MM.1S (cell line): ENCODE data around the gene HSD17B4.

ENCODE experiments used
- DNase-seq: peaks from one replicate; pipeline ENCODE4 v3.0.0-alpha.2; 2015
- H2AFZ ChIP-seq: fragments of 300-600 bp; sonication (generic); 2 replicates; pipeline ENCODE4 v1.6.0; 2016; ENCODE audit warnings: antibody characterized with exemption, low read length
- H3F3A ChIP-seq: fragments of 300-600 bp; sonication (generic); 2 replicates; pipeline ENCODE4 v1.6.1; 2016; ENCODE audit warnings: mild to moderate bottlenecking, antibody characterized with exemption, low read length, moderate library complexity, mixed read lengths; ENCODE audit not compliant: insufficient read depth
- H3K27ac ChIP-seq: fragments of 300-600 bp; sonication (generic); 2 replicates; pipeline ENCODE4 v1.5.1; 2016; ENCODE audit warnings: mild to moderate bottlenecking, low read length
- H3K27me3 ChIP-seq: fragments of 300-600 bp; sonication (generic); replicated peaks from 2 replicates; pipeline ENCODE4 v1.6.0; 2016; ENCODE audit warnings: low read length; ENCODE audit not compliant: insufficient read depth
- H3K36me3 ChIP-seq: fragments of 300-600 bp; sonication (generic); replicated peaks from 2 replicates; pipeline ENCODE4 v1.6.1; 2016; ENCODE audit warnings: mild to moderate bottlenecking, low read length, mixed read lengths; ENCODE audit not compliant: insufficient read depth
- H3K4me1 ChIP-seq: fragments of 300-600 bp; sonication (generic); 2 replicates; pipeline ENCODE4 v1.6.1; 2016; ENCODE audit warnings: low read length, mixed read lengths
- H3K4me2 ChIP-seq: fragments of 300-600 bp; sonication (generic); 2 replicates; pipeline ENCODE4 v1.6.0; 2016; ENCODE audit warnings: low read depth, low read length
- H3K4me3 ChIP-seq: fragments of 300-600 bp; sonication (generic); 2 replicates; pipeline ENCODE4 v1.5.1; 2016; ENCODE audit warnings: low read length, mixed read lengths
- H3K79me2 ChIP-seq: fragments of 300-600 bp; sonication (generic); 2 replicates; pipeline ENCODE4 v1.6.1; 2016; ENCODE audit warnings: mixed run types, low read length, mixed read lengths
- H3K9ac ChIP-seq: fragments of 300-600 bp; sonication (generic); 2 replicates; pipeline ENCODE4 v1.6.1; 2016; ENCODE audit warnings: low read length, mixed read lengths
- H3K9me2 ChIP-seq: fragments of 300-600 bp; sonication (generic); replicated peaks from 2 replicates; pipeline ENCODE4 v1.6.1; 2016; ENCODE audit warnings: mild to moderate bottlenecking, low read length, mixed read lengths; ENCODE audit not compliant: insufficient read depth
- H3K9me3 ChIP-seq: fragments of 300-600 bp; sonication (generic); replicated peaks from 2 replicates; pipeline ENCODE4 v1.6.1; 2016; ENCODE audit warnings: mild to moderate bottlenecking, low read length, mixed read lengths; ENCODE audit not compliant: insufficient read depth
- H4K20me1 ChIP-seq: fragments of 300-600 bp; sonication (generic); 2 replicates; pipeline ENCODE4 v1.6.1; 2016; ENCODE audit warnings: mild to moderate bottlenecking, low read length, moderate library complexity, mixed read lengths; ENCODE audit not compliant: insufficient read depth
- CTCF ChIP-seq: fragments of 300-600 bp; sonication (generic); IDR thresholded peaks from 2 replicates; pipeline ENCODE4 v1.5.1; 2016; ENCODE audit warnings: antibody characterized with exemption, low read length, mixed read lengths
- EZH2 ChIP-seq: fragments of 300-600 bp; sonication (generic); optimal IDR thresholded peaks from 2 replicates; pipeline ENCODE3; 2017; ENCODE audit warnings: low read depth, mild to moderate bottlenecking, antibody characterized with exemption, low read length, mixed read lengths
- EZH2phosphoT487 ChIP-seq: fragments of 300-600 bp; sonication (generic); IDR thresholded peaks from 2 replicates; pipeline ENCODE4 v1.6.1; 2018; ENCODE audit warnings: antibody characterized with exemption, low read length

Gene HSD17B4

DNA sequence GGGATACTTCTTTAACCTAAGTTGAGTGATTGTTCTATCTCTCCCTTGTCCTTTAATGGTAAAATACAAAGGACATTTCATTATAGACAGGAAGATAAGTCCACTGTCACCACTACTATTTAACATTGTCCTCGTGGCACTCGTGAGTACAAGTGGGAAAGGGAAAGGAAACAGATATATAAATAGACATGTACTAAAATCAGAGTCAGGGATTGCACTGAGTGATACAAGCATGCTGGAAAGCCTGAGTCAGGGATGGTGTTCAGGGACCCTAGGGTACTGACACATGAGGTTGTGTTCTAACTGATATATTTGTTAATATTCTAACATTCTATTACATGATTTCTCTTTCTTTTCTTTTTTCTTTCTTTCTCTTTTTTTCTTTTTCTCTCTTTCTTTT is 102.3 kb downstream of the HSD17B4 start:
- Histone ChIP-seq H3K4me2 (no peak overlapping the region), H3F3A (no peaks in the 10 kb centered on the region), H3K9ac (no peak overlapping the region), H3K36me3 (no peaks in the 10 kb centered on the region), H2AFZ (no peak overlapping the region), H3K27ac (no peak overlapping the region), H3K27me3 (no peaks in the 10 kb centered on the region), H3K9me3 (no peaks in the 10 kb centered on the region), H4K20me1 (no peaks in the 10 kb centered on the region), H3K4me3 (no peak overlapping the region), H3K79me2 (no peaks in the 10 kb centered on the region), H3K9me2 (no peaks in the 10 kb centered on the region), H3K4me1 (no peaks in the 10 kb centered on the region)
- no peak for DNase-seq
- TF ChIP-seq EZH2, result no peak
- no peak for TF ChIP-seq EZH2phosphoT487
- TF ChIP-seq CTCF, result no peak

DNA sequence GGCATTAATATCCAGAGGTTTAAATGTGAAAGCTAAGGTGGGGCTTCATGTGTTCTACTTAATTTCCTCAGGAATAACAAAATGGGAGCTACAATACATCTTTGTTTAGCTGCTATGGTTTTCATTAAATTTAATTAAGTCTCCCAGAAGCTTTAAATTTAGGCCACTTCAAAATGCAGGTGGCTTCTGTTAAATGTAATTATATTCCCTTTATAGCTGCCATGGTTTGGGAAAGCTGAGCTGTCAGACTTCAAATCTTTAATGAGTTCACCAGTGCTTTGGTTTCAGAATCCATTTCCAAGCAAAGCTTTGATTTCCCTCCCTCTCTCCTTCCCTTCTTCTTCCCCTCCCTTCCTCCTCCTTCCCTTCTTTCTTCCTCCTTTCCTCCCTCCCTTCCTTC is 118.6 kb downstream of the HSD17B4 start:
- Histone ChIP-seq H3K9me2 (no peaks in the 10 kb centered on the region), H3K4me1 (no peaks in the 10 kb centered on the region), H3K4me3 (no peak overlapping the region), H3K79me2 (no peaks in the 10 kb centered on the region), H2AFZ (no peak overlapping the region), H3K27ac (no peak overlapping the region), H3K4me2 (no peak overlapping the region), H3K36me3 (no peaks in the 10 kb centered on the region), H4K20me1 (no peaks in the 10 kb centered on the region), H3K27me3 (no peaks in the 10 kb centered on the region), H3K9ac (no peak overlapping the region), H3K9me3 (no peaks in the 10 kb centered on the region), H3F3A (no peaks in the 10 kb centered on the region)
- no peak for DNase-seq
- TF ChIP-seq CTCF (no peak), EZH2phosphoT487 (no peak), EZH2 (no peak)

DNA sequence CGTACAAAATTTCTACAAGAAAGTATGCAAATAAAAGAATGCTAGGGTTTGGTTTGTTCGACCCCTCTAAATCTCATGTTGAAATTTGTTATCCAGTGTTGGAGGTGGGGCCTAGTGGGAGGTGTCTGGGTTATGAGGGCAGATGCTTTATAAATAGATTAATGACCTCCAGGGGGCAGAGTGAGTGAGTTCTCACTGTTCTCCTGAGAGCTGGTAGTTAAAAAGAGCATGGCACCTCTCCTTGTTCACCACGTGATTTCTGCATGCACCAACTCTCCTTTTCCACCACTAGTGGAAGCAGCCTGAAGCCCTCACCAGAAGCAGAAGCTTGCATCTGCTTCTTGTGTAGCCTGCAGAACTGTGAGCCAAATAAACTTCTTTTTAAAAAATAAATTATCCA is 126.6 kb downstream of the HSD17B4 start:
- Histone ChIP-seq H3K4me3 (no peak overlapping the region), H3F3A (no peaks in the 10 kb centered on the region), H3K27me3 (no peaks in the 10 kb centered on the region), H3K9me3 (no peaks in the 10 kb centered on the region), H4K20me1 (no peaks in the 10 kb centered on the region), H3K27ac (no peak overlapping the region), H2AFZ (no peak overlapping the region), H3K9me2 (no peaks in the 10 kb centered on the region), H3K4me1 (no peaks in the 10 kb centered on the region), H3K36me3 (no peaks in the 10 kb centered on the region), H3K9ac (no peak overlapping the region), H3K79me2 (no peaks in the 10 kb centered on the region), H3K4me2 (no peak overlapping the region)
- TF ChIP-seq EZH2 (no peak), CTCF (peak; percentile 40)
- peak; percentile 71 for DNase-seq
